GM21723 (cell line): ENCODE results near the gene SERPINB2.
"Not testable (repeated sequence)": the region's sequence is repeated elsewhere in the genome, so short reads cannot be mapped to it uniquely, and the experiment has no call there.

Experiments
- ATAC-seq: cut with Tn5 transposase; IDR thresholded peaks from one replicate; pipeline ENCODE4 v1.9.1; 2021; ENCODE audit warnings: mild to moderate bottlenecking, moderate library complexity; ENCODE audit not compliant: unreplicated experiment

The SERPINB2 gene

DNA sequence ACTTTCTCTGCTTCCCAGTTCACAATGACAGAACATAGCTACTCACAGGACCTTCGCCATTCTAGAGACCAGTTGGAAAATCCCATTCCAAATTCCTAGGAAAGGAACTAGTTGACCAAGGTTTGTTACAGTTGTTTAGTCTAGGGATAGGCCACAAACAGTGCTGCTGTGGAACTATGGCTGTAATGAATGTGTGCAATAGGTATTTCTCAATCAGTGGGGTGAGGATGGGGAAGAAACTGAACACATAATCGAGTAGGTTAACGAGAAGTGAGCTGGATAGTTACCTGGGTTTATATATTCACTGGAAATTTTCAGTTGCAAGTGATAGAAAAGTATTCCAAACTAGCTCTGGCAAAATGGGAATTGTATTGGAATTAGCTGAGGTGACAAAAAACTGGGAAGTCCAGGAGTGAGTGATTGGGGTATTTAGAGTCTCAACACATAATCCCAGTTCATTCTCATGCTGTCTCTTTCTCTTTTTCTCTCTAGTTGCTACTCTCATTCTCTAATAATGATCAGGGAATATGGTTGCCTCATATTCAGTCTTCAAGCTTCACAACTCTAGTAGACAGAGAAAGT is 43.4 kb downstream of the SERPINB2 start:
- no peak for ATAC-seq

DNA sequence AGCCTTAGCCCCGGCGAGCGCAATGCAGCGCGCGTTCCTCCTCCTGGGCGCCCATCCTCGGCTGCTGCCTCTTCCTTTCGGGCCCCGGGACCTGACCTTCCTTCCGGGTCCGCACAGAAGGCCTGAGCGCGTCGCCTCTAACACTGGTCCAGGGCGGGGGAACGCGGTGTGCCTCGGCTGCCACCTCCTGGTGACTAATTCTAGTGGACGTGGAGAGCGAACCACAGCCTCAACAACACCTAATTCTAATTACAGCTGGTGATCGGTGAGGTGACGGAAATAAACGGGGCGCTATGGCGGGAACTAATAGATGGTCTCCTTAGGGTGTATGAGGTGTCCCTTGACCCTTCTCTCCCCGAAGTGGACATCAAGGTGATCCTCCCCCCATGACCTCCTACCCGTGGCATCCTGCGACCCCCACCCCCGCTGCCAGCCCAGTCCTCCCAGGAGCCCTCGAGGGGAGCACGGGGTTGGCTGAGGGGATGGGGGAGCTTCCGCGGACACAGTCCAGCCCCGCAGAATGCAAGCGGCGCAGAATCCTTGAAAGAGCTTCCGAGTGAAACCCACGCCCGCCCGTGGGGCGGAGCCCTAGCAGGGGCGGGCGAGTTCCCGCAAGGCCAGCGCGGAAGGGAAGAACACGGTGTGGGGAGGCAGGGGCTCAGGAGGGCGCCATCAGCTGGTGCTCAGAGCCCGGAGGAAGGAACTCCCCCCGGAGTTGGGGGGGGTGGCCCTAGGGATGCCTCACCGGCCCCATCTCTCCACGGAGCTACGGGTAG is 48.8 kb downstream of the SERPINB2 start:
- peak; percentile 97 for ATAC-seq

- peak; percentile 46 for ATAC-seq
These were observed 49.5 kb downstream of the SERPINB2 start for GRCh38 chr18:63936932-63937393.

- no peak for ATAC-seq
These were observed 52.5 kb downstream of the SERPINB2 start for GRCh38 chr18:63940008-63940407.

DNA sequence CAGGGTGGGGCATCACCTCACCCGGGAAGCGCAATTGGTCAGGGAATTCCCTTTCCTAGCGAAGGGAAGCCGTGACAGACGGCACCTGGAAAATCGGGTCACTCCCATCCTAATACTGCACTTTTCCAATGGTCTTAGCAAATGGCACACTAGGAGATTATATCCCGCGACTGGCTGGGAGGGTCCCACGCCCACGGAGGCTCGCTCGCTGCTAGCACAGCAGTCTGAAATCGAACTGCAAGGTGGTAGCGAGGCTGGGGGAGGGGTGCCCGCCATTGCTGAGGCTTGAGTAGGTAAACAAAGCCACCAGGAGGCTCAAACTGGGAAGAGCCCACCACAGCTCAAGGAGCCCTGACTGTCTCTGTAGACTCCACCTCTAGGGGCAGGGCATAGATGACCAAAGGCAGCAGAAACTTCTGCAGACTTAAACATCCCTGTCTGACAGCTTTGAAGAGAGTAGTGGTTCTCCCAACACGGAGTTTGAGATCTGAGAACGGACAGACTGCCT is 53.1 kb downstream of the SERPINB2 start:
- not testable (repeated sequence) for ATAC-seq

DNA sequence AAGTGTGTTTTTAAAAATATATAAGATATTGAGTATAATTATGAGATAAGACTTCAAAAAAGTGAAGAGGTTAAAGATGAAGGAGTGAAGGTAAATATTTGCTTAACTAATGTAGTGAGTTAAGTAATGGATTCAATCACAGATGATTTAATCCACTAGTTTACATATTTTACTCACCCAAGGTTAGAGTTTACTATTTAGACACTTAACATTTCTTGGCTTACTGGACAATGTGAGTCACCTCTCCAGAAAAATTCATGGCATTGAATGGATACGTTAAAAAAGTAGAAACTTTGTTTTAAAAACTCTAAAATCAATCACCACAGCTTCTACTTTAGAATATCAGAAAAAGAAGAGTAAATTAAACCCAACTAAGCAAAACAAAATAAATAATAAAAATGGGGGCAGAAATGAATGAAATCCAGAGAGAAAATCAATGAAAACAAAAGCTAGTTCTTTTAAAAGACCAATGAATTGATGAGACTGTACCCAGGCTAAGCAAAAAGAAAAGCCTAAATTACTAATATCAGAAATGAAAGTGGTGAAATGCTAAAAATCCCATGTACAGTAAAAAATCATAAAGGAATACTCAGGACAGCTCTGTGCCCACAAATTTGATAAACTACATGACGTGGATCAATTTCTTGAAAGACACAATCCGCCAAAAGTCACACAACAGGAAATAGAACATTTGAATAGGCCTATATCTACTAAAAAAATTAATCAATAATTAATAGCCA is 59.7 kb downstream of the SERPINB2 start:
- no peak for ATAC-seq

DNA sequence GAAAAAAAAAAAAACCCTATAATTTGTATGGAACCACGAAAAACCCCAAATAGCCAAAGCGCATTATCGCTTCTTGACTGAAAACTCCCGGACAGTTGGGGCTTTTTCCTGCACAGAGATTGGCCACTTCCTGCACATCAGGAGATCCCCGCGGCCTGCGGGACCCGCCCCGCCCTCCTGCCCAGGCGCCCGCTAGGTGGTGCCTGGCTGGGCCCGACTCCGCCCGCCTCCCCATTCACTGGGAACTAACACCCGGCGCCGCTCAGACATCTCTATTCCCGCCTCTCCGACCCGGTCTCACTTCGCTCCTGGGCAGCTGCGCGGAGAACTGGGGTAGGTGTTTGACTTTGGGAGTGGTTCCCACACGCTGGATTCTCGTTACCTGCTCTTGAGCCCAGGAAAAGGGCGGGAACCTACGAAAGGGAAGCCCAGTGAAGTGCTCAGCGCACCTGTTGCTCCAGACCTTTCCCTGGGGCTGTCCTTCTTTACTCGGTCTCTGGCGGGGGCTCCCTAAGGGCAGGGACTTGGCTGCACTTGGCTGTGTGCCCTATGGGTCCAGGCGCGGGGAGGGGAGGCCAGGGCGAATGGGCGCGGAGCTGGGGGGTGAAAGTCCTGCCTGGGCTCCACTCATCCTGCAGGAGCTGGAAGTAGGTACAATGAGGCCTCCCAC is 61.7 kb downstream of the SERPINB2 start, which contains the start of gene HMSD:
TSS of gene HMSD (plus strand) at position 234 of the 670 bp plus-strand sequence. CDS start 4,155 bp downstream, outside the sequence.
- ATAC-seq: peak; percentile 91

GRCh38 chr18:63951302-63951705 is 63.8 kb downstream of the SERPINB2 start:
- peak; percentile 42 for ATAC-seq
